Vagina (tissue), 2 donors: ENCODE data around the gene PLOD1. TPM values are rescaled to one million over a fixed set of nuclear protein-coding genes. Genes with fewer than 3 reads are reported as not detected.

Experiments
- DNase-seq, 2 donors: peaks; one replicate each; pipeline ENCODE4 v3.0.0-alpha.2; 2017; ENCODE audit errors: extremely low spot score in 2 of 2
- H3K27ac ChIP-seq: fragments of 200-600 bp; sonication (generic); one replicate; pipeline ENCODE4 v1.5.1; 2019
- H3K27me3 ChIP-seq: fragments of 200-600 bp; sonication (generic); one replicate; pipeline ENCODE4 v1.5.1; 2019
- H3K36me3 ChIP-seq, 2 donors: fragments of 200-600 bp; sonication (generic); one replicate each; pipeline ENCODE4 v1.5.1; 2017 to 2019
- H3K4me1 ChIP-seq: fragments of 200-600 bp; sonication (generic); one replicate; pipeline ENCODE4 v1.5.1; 2019
- H3K4me3 ChIP-seq, 2 donors: fragments of 200-600 bp; sonication (generic); 1 replicate in 1 of 2; 2 replicates in 1 of 2; pipeline ENCODE4 v1.5.1; 2016 to 2019
- H3K9me3 ChIP-seq: fragments of 200-600 bp; sonication (generic); one replicate; pipeline ENCODE4 v1.5.1; 2019
- CTCF ChIP-seq, 3 experiments: fragments of 450-650 bp in 2 of 3; fragments of 200-600 bp in 1 of 3; sonication (generic) in 1 of 3; IDR thresholded peaks; one replicate each; pipeline ENCODE4 v1.5.1; 2017 to 2019; ENCODE audit warnings: antibody characterized with exemption in 3 of 3, mild to moderate bottlenecking in 2 of 3, moderate library complexity in 2 of 3
- POLR2A ChIP-seq, 2 donors: fragments of 450-650 bp; IDR thresholded peaks; one replicate each; pipeline ENCODE4 v1.6.1; 2017; ENCODE audit warnings: antibody characterized with exemption in 2 of 2, mild to moderate bottlenecking in 2 of 2, moderate library complexity in 2 of 2
- POLR2AphosphoS5 ChIP-seq, 2 donors: sonication (generic); formaldehyde crosslinking; IDR thresholded peaks; one replicate each; pipeline ENCODE4 v1.9.0; 2017; ENCODE audit warnings: antibody characterized with exemption in 2 of 2, mild to moderate bottlenecking in 2 of 2, low read depth in 1 of 2; ENCODE audit not compliant: insufficient read depth in 1 of 2
- intact Hi-C: fragments of 100-400 bp; cut with DNase I; formaldehyde crosslinking; loops from one replicate; pipeline ENCODE4 v1.15.1; 2023
- total RNA-seq: library from RNA; depleted of rRNA; stranded (reverse); fragments of >200 nt; gene quantifications from one replicate; pipeline ENCODE4 v1.2.3, GENCODE V29; 2016

The PLOD1 gene
- total RNA-seq, 1 donor from 2014 or later, result 42.2 TPM

GRCh38 chr1:11913291-11913690 is 21.2 kb upstream of the PLOD1 start:
- Histone ChIP-seq H3K4me3 (no peak overlapping the region), H3K27me3 (no peaks in the 10 kb centered on the region), H3K27ac (no peak overlapping the region), H3K4me1 (peaks cover 1% of the 10 kb centered on the region), H3K36me3 (no peaks in the 10 kb centered on the region), H3K9me3 (no peaks in the 10 kb centered on the region)
- no peak for DNase-seq
- intact Hi-C loops, result no loop called here
- TF ChIP-seq POLR2AphosphoS5 (IDR thresholded peaks at IDR 0.05; ENCODE audit: insufficient read depth in 1 of 2, low read depth in 1 of 2), result no peak
- no peak for TF ChIP-seq CTCF (IDR thresholded peaks at IDR 0.05)
- TF ChIP-seq POLR2A (IDR thresholded peaks at IDR 0.05), result no peak

- peaks cover 9% of the 10 kb centered on the region for H3K4me1 ChIP-seq
- H3K9me3 ChIP-seq, result no peaks in the 10 kb centered on the region
- DNase-seq, result no peak
- peaks cover 0 to 4% of the 10 kb centered on the region in 2 donors for H3K36me3 ChIP-seq
- no peak overlapping the region for H3K4me3 ChIP-seq
- intact Hi-C loops, result no loop called here
- no peak overlapping the region for H3K27ac ChIP-seq
- no peak for TF ChIP-seq POLR2A (IDR thresholded peaks at IDR 0.05)
- no peak for TF ChIP-seq CTCF (IDR thresholded peaks at IDR 0.05)
- TF ChIP-seq POLR2AphosphoS5 (IDR thresholded peaks at IDR 0.05; ENCODE audit: insufficient read depth in 1 of 2, low read depth in 1 of 2), result no peak
- H3K27me3 ChIP-seq, result no peaks in the 10 kb centered on the region
Observed at GRCh38 chr1:11914024-11914423, 20.5 kb upstream of the PLOD1 start.

- Histone ChIP-seq H3K27me3 (no peaks in the 10 kb centered on the region), H3K4me3 (no peak overlapping the region), H3K9me3 (no peaks in the 10 kb centered on the region), H3K27ac (peak overlapping the region; percentile 18), H3K4me1 (peaks cover 50% of the 10 kb centered on the region), H3K36me3 (peaks cover 0 to 30% of the 10 kb centered on the region in 2 donors)
- intact Hi-C loops, result no loop called here
- DNase-seq, result no peak
- TF ChIP-seq POLR2A (IDR thresholded peaks at IDR 0.05) (no peak), POLR2AphosphoS5 (IDR thresholded peaks at IDR 0.05; ENCODE audit: insufficient read depth in 1 of 2, low read depth in 1 of 2) (no peak), CTCF (IDR thresholded peaks at IDR 0.05) (no peak)
Observed at GRCh38 chr1:11918799-11919519, 15.6 kb upstream of the PLOD1 start.

- H3K27ac ChIP-seq, result no peak overlapping the region
- H3K36me3 ChIP-seq, result peaks cover 0 to 30% of the 10 kb centered on the region in 2 donors
- H3K4me1 ChIP-seq, result peaks cover 57% of the 10 kb centered on the region
- DNase-seq, result no peak
- no peaks in the 10 kb centered on the region for H3K27me3 ChIP-seq
- no peaks in the 10 kb centered on the region for H3K9me3 ChIP-seq
- intact Hi-C loops, result no loop called here
- no peak overlapping the region for H3K4me3 ChIP-seq
- no peak for TF ChIP-seq CTCF (IDR thresholded peaks at IDR 0.05)
- TF ChIP-seq POLR2A (IDR thresholded peaks at IDR 0.05), result no peak
- no peak for TF ChIP-seq POLR2AphosphoS5 (IDR thresholded peaks at IDR 0.05; ENCODE audit: insufficient read depth in 1 of 2, low read depth in 1 of 2)
Observed at GRCh38 chr1:11919621-11920020, 14.9 kb upstream of the PLOD1 start.

- no peak for DNase-seq
- Histone ChIP-seq H3K9me3 (no peaks in the 10 kb centered on the region), H3K27me3 (no peaks in the 10 kb centered on the region), H3K4me3 (no peak overlapping the region), H3K27ac (no peak overlapping the region), H3K36me3 (peaks cover 0 to 30% of the 10 kb centered on the region in 2 donors), H3K4me1 (peaks cover 64% of the 10 kb centered on the region)
- intact Hi-C loops, result no loop called here
- TF ChIP-seq CTCF (IDR thresholded peaks at IDR 0.05) (no peak), POLR2AphosphoS5 (IDR thresholded peaks at IDR 0.05; ENCODE audit: insufficient read depth in 1 of 2, low read depth in 1 of 2) (no peak), POLR2A (IDR thresholded peaks at IDR 0.05) (no peak)
Observed at GRCh38 chr1:11920239-11920903, 14.1 kb upstream of the PLOD1 start.
